SK-N-MC (cell line): ENCODE measurements around the gene TEPSIN.

ENCODE experiments used
- EZH2 ChIP-seq: fragments of 200-600 bp; sonication (generic); IDR thresholded peaks from one replicate; pipeline ENCODE4 v1.6.1; 2017; ENCODE audit warnings: antibody characterized with exemption
- FOXP2 ChIP-seq: optimal IDR thresholded peaks from 2 replicates; pipeline ENCODE3; 2011; ENCODE audit warnings: mild to moderate bottlenecking, moderate library complexity; ENCODE audit not compliant: insufficient read depth; ENCODE audit errors: extremely low read length, control extremely low read depth
- POLR2AphosphoS5 ChIP-seq: IDR thresholded peaks from 2 replicates; pipeline ENCODE4 v1.6.1; 2012; ENCODE audit warnings: mild to moderate bottlenecking, low read depth, low read length, borderline replicate concordance

DNA sequence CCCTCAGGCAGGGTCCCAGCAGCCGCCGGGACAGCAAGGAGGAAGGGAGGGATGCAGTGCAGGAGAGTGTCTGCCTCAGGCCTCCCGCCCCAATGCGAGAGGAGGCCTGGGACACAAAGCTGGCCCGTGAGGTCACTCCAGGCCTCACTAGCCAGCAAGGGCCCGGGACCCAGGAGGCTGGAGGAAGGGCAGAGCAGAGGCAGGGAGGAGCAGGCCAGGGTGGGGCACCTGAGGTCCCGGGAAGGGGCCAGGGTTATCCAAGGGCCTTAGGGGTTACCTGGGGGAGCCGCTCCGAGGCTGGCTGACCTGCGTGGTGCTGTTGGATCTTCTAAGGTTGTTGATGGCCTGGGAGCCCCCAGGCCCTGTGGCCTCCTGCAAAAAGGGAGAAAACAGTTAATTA is 30.2 kb downstream of the TEPSIN start:
- no peak for TF ChIP-seq POLR2AphosphoS5
- TF ChIP-seq EZH2, result no peak
- TF ChIP-seq FOXP2, result no peak
